ENCODE data around the gene TOP1. TPM values are rescaled to one million over a fixed set of nuclear protein-coding genes. Genes with fewer than 3 reads are reported as not detected.

The TOP1 gene
- total RNA-seq = 23.4 and 24.3 TPM in 2 replicates

DNA sequence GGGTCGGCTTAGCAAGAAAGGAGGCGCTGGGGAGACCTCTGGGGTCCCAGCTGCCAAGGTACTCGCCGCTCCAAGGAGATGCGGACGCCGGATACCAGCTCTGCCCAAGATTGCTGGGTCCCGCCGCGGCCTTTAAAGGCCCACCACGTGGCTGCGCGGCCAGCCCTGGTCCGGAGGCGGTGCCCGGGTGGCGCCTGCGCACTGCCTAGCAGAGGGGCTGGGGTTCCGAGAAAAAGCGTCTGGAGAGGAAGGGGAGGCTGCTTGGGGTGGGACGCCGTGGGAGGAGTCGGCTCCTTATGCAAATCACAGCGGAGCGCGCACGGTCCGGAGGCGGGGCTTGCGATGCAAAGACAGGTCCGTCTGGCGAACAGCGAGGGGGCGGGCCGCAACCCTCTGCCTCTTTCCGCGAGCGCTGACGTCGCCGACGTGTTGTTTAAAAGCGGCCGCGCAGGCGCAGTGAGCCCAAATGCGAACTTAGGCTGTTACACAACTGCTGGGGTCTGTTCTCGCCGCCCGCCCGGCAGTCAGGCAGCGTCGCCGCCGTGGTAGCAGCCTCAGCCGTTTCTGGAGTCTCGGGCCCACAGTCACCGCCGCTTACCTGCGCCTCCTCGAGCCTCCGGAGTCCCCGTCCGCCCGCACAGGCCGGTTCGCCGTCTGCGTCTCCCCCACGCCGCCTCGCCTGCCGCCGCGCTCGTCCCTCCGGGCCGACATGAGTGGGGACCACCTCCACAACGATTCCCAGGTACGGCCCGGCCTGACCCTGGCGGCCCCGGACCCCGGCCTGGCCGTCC is at the start of gene TOP1:
Gene TOP1 (plus strand): TSS at position 464 of the 791 bp plus-strand sequence. CDS start 246 bp downstream, at position 710.

DNA sequence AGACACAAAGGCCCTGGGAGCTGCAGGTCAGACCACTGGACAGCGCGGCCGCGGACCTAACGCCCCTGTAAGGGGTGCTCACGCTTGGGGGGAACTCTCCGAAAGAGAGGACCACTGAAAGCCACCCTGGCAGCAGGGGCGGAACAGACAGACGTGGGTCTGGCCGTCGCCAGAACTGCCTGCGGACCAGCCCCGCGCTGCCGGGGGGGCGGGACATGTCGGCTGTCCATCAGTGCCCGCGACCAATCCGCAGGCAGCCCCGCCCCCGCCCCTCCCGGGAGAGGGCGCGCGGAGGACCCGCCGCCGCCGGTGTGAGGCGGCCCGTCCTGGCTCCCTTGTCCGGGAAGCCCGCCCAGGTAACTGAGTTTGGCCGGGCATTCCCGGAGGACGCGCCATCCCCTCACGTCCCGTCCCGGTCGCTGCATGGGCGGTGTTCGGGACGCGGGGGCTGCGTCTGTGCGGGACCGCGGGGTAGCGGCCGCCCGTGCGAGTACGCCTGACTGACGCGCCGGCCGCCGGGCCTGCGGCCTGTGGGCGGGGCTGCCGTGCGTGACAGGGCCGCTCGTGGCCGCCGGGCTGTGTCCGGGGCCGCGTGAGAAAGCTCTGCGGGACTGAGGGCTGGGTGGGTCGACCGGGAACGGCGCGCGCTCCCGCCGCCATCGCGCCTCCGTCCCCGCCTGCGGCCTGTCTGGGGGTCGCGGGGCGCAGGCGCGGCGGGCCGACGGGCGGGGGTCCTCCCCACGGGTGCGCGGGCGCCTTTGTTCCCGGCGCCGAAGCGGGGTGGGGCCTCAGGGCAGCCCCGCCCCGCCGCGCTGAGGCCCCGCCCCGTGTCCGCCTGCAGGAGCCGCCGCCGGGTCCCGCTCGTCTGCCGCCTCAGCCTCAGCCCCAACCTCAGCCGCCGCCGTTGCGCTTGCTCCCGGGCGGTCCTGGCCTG is 108.3 kb downstream of the TOP1 start, which contains the start of gene PLCG1:
Gene PLCG1 (plus strand): TSS at position 864 of the 934 bp plus-strand sequence. CDS start 99 bp downstream, outside the sequence.

Other genes with a start within 250 kb of the TOP1 start
- 87.4 and 103 TPM in 2 replicates for gene PLCG1, start 108.7 kb downstream of the TOP1 start, total RNA-seq

Data from epithelial cell of umbilical artery (primary cell).